Urothelium cell line (cell line): ENCODE measurements around the gene ABCB8.

ENCODE experiments used
- DNase-seq: peaks from one replicate; pipeline ENCODE4 v3.0.0; 2011; ENCODE audit warnings: low spot score, mixed read lengths
- FAIRE-seq: peaks from 2 replicates; lab custom pipeline; 2011; peaks lifted over from hg19 to GRCh38; lab: Jason Lieb, UNC

ABCB8 gene

GRCh38 chr7:151028131-151028947 is at the start of gene ABCB8:
Gene ABCB8, plus strand, starts transcription at chr7:151028450. Its CDS starts 66 bp downstream, at chr7:151028516.
- FAIRE-seq (no peak), DNase-seq (peak; percentile 88)

DNA sequence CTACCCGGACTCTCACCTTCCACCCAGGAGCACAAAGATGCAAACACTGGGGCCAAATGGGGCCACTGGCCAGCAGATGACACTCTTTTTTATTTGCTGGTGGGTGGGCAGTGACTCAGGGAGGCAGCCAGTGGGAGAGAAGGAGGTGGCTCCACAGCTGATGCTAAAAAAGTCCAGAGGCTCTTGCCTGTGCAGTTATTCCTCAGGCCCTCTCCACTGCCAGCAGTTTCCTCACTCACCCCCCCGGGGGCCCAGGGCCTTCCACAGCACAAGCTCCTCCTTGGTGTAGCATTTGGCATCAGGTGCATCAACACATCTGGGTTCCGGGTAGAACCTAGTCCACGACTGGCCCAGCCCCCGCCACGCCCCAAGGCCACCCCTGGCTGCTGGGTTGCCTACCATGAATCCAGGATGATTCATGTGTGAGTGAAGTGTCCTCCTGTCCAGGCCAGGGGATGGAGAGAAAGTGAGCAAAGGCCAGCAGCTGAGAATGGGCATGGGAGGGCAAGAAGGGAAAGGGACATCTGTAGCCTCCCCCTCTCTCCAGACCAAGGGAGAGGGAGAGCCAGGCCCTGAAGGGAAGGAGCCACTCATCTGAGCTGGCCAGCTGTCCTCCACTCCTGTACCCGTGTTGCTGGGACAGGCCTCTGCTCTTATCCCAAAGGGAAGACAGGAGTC is 48.4 kb upstream of the ABCB8 start:
- DNase-seq (no peak), FAIRE-seq (no peak)

DNA sequence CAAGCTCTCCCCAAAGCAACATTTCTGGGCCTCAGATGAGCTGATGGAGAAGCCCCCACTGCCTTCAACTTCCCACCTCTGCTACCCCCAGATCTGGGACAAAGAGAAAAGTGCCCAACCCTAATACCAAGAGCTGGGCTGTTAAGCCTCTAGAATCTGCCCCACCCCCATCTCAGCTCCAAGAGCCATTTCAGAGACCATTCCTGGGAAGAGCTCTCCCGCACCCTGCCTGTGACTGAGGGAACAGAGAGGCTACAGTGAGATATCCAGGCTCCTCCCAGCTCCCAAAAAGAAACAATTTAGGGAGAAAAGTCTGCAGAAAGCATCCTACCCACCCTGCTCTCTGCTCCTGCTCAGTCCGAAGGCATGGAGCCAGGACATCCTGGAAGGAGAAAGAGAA is 47.6 kb upstream of the ABCB8 start:
- DNase-seq (no peak), FAIRE-seq (no peak)

GRCh38 chr7:150981644-150982043 is 46.6 kb upstream of the ABCB8 start:
- no peak for FAIRE-seq
- no peak for DNase-seq

GRCh38 chr7:150982351-150982750 is 45.9 kb upstream of the ABCB8 start:
- DNase-seq (no peak), FAIRE-seq (no peak)

DNA sequence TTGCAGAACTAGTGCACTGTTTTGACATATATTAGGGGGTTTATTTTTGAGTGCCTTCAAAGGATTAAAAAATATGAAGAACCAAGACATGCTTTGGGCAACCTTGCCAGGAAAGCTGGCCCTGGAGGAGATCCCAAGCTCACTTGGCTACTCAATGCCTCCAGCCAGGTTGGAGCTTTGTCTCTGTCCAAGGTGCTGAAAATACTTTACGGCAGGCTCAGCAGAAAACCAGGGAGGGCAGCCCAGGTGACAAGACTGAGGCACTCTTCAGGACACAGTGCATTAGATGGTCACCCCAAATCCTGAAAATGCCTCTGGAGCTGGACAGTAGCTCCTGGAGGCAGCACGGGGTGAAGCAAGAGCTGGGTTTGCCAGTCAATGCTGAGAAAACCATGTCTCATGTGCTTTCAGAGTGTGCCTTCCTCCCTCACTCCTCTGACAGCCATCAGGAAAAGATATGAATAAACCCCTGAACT is 44.3 kb upstream of the ABCB8 start:
- no peak for DNase-seq
- FAIRE-seq = no peak

DNA sequence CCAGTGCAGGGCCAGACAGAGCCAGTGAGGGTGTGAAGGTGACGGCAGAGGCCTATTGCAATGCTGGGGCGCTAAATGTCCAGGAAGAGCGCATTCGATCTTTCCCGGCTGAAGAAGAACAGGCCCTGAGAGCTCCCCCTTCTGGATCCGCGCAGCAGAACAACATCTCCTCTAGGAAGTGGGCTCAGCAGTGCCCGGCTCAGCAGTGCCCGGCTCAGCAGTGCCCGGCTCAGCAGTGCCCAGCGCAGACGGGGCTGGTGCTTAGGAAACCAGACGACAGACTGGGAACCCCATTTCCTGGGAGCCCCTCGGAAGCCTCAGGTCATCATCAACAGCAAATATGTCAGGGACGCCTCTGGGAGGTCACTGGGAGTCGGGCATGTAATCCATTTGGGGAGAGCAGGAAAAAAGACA is 42.1 kb upstream of the ABCB8 start:
- DNase-seq (no peak), FAIRE-seq (no peak)

GRCh38 chr7:150986556-150986955 is 41.7 kb upstream of the ABCB8 start:
- DNase-seq = no peak
- no peak for FAIRE-seq

DNA sequence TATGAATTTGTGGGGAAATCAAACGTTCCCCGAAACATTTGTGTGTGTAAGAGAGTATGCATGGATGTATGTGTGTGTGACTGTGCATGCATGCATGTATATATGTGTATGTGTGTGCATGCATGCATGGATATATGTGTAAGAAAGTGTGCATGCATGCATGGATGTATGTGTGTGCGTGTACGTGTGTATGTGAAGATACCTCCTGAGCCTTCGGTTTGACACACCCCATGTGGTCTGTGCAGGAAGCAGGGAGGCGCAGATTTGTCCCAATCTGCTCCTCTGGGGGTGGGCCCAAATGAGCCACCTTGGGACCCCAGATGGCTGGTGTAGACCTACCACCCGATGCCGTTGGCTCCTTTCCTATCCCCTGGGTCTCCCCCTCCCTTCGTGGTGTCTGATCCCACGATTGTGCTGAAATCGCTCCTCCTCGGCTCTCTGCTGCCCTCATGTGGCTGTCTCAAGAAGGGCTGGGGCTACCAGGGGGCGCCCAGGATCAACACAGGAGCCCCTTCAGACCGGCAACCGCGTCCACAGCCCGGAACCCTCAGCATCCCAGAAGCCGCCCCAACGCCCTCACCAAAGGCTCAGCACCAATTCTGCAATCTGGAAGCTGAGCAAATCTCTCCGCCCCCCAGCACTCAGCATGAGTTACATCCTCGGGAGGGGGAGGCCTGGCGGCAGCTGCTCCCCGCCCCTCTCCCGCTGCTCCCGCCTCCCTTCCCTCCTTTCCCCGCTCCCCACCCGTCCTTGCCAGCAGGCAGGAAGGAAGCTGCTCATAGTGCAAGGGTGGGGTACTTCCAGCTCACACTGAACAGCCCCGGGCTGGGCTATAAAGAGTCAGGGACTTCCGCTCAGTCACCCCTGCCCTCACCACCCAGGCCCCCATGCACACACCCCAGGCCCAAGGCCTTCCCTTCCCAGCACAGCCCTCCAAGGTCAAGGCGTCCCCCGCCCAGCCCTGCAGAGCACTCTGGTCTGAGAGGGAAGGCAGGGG is 39.7 kb upstream of the ABCB8 start:
- FAIRE-seq = no peak
- peak; percentile 37 for DNase-seq

DNA sequence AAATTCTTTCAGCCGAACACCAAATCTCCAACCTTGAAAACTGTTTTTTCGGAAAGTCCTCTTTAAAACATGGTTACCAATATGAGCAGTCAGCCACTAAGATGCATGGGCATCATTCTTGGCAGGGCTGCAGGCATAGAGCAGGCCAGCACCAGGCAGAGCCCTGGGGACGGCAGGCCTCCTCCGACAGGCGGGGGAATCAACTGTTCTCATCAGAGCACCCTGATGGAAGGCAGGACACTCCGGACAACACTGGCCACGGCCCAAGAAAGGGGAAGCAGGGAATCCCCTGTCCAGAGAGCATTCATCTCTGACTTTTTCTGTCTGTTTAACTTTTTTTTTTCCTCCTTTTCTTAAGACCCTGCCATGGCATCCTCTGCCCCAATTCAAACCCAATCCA is 38.8 kb upstream of the ABCB8 start:
- no peak for FAIRE-seq

DNA sequence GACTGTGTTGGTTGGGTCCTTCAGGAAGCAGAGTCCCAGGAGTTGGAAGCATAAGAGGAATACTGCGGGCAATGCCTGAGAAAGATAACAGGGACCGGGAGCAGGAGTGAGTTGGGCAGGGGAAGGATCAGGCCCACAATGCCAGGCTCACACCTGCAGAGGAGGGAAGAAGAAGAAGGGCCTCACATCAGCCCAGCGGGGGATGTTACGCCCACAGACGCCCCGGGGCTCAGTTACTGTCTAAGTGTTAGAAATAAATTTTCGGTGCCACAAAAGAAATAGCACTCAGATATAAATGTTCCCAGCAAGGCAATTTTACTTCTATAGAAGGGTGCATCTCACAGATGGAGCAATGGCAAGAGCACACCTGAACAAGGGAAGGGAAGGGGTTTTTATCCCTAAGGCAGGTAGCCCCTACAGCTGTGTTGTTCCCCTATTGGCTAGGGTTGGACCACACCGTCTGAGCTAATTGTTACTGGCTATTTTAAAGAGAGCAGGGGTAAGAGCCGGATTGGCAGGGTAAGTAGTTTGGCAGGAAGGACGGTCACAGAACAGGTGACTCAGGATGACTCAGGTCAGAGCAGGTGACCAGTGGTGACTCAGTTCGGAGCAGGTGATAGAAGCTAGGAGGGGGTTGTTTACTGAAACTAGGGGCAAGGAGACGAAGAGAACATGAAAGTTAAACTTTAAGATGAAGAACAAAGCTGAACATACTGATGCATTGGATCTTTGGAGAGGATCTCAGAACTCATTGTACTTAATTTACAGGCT is 37.6 kb upstream of the ABCB8 start, which contains the start of gene NOS3:
Gene NOS3, plus strand, starts transcription at position 602 of the 771 bp plus-strand sequence. CDS start 2,787 bp downstream, outside the sequence.
- FAIRE-seq (no peak), DNase-seq (no peak)

More for the DNA sequence above, 38.8 kb upstream of the ABCB8 start:
- DNase-seq = no peak

GRCh38 chr7:150992051-150992640 is 36.1 kb upstream of the ABCB8 start:
- DNase-seq (no peak), FAIRE-seq (no peak)

DNA sequence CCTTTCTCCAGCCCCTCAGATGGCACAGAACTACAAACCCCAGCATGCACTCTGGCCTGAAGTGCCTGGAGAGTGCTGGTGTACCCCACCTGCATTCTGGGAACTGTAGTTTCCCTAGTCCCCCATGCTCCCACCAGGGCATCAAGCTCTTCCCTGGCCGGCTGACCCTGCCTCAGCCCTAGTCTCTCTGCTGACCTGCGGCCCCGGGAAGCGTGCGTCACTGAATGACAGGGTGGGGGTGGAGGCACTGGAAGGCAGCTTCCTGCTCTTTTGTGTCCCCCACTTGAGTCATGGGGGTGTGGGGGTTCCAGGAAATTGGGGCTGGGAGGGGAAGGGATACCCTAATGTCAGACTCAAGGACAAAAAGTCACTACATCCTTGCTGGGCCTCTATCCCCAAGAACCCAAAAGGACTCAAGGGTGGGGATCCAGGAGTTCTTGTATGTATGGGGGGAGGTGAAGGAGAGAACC is 35.4 kb upstream of the ABCB8 start:
- DNase-seq = no peak
- no peak for FAIRE-seq

- DNase-seq = no peak
- no peak for FAIRE-seq
Observed at GRCh38 chr7:150993511-150993910, 34.7 kb upstream of the ABCB8 start.

GRCh38 chr7:150994141-150994837 is 34.0 kb upstream of the ABCB8 start:
- DNase-seq = no peak

DNA sequence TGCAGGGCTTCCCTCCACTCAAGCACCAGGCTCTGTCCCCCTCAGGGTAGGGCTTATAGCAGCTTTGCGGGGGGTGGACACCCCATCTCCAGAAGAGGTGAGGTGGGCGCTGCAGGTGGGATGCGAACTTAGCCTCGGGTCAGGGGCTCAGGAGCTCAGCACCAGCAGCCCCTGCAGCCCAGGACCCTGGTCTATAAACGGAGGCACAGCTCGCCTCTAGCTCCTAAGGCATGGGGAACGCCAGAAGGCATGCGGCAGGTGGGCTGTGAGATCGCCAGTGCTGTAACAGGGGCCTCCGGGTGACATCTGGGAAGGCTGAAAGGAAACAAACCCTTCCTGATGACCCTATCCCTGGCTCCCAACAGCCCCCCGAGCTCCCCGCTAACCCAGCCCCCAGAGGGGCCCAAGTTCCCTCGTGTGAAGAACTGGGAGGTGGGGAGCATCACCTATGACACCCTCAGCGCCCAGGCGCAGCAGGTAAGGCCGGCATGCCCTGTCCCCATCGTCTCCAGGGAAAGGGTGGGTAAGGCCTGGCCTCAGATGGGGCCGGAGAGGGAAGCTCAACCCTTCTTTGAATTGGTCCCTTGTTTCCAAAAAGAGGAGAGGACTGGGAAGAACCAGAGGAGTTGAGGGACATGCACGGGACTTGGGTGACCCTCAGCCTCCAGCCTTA is 33.3 kb upstream of the ABCB8 start:
- DNase-seq (no peak), FAIRE-seq (no peak)

More at GRCh38 chr7:150994141-150994837, 34.0 kb upstream of the ABCB8 start:
- no peak for FAIRE-seq

DNA sequence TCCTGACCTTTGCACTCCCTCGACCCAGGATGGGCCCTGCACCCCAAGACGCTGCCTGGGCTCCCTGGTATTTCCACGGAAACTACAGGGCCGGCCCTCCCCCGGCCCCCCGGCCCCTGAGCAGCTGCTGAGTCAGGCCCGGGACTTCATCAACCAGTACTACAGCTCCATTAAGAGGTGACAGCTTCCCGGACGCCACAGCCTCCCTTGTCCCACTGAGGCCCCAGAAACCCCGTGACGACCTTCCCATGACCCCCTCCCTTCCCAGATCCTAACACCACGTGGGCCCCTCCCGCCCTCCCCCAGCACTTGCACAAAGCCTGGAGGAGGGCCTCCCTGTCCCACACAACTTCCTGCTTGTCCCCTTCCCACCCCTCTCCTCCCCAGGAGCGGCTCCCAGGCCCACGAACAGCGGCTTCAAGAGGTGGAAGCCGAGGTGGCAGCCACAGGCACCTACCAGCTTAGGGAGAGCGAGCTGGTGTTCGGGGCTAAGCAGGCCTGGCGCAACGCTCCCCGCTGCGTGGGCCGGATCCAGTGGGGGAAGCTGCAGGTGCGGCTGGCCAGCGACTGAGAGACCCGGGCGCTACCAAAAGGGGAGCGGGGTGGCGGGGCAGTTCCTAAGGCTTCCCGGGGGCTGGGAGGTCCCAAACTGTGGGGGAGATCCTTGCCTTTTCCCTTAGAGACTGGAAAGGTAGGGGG is 31.7 kb upstream of the ABCB8 start:
- no peak for DNase-seq
- no peak for FAIRE-seq

DNA sequence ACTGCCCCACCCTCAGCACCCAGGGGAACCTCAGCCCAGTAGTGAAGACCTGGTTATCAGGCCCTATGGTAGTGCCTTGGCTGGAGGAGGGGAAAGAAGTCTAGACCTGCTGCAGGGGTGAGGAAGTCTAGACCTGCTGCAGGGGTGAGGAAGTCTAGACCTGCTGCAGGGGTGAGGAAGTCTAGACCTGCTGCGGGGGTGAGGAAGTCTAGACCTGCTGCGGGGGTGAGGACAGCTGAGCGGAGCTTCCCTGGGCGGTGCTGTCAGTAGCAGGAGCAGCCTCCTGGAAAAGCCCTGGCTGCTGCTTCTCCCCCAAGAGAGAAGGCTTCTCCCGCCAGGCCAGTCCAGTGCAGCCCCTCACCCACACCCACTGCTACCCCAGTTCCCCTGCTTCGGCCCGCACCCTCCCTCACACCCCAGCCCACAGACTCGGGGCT is 31.2 kb upstream of the ABCB8 start:
- no peak for DNase-seq
- FAIRE-seq = no peak
